Activated CD4-positive, alpha-beta T cell treated with anti-CD3 and anti-CD28 coated beads, Interleukin-2, Interleukin-4, amounts not matched to agents 100 ng/mL and 50 ng/mL, durations not matched to agents 16 hours and 8 hours (primary cell): ENCODE results near the gene UBA52.
"Not testable (repeated sequence)": the region's sequence is repeated elsewhere in the genome, so short reads cannot be mapped to it uniquely, and the experiment has no call there.

Source experiments
- DNase-seq: peaks from one replicate; pipeline ENCODE4 v3.0.0-alpha.2; 2020; ENCODE audit warnings: low spot score

UBA52 gene

DNA sequence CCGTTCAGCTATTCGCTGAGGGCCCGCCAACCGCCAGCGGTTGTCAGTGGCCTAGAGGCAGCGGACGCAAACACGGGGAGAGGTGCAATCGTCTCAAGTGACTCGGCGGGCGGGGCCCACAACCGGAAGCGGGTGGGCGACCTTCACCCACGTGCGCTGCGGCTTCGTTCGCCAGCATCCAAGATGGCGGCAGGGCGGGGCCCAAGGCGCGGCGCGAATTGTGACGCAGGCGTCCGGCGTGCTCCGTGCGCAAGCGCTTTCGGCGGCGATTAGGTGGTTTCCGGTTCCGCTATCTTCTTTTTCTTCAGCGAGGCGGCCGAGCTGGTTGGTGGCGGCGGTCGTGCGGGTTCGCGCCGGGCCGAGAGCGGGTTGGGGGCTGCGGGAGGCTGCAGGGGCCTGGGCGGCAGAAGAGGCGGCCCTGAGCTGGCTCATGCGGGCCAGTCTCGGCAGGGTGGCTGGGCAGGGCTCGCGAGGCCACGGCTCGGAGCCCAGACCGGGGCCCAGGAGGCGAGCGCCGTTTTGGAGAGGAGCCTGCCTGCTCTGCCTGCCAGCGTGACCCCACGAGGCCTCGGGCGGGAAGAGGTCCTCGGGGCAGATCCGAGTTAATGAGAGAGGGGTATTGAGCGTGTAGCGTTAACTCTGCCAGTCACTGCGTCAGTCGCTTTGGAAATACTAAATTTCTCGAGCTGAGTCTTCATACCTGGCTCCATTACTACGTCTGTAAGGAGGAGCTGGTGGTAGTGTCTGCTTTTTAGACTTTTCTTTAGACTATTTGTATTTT, at the start of gene UBA52:
UBA52 (plus strand) TSS at position 294 of the 781 bp plus-strand sequence. CDS start 1,444 bp downstream, outside the sequence.
- DNase-seq = peak; percentile 99

GRCh38 chr19:18522124-18522861, 49.4 kb upstream of the UBA52 start:
- DNase-seq = peak; percentile 100

- DNase-seq = not testable (repeated sequence)
Observed at GRCh38 chr19:18522862-18523440, 48.7 kb upstream of the UBA52 start.

DNA sequence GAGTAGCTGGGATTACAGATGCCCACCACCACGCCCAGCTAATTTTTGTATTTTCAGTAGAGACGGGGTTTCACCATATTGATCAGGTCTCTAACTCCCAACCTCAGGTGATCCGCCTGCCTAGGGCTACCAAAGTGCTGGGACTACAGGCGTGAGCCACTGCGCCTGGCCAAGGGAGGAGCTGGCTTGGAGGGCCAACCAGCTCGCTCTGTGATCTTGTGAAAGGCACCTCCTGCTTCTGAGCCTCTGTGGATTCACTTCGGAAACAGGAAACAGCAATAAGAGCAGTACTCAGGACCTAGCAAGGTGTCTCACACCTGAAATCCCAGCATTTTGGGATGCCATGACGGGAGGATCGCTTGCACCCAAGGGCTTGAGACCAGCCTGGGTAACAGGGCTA, 47.8 kb upstream of the UBA52 start:
- no peak for DNase-seq

- DNase-seq = no peak
Observed at GRCh38 chr19:18526316-18526715, 45.3 kb upstream of the UBA52 start.

- DNase-seq = no peak
Observed at GRCh38 chr19:18529782-18530181, 41.9 kb upstream of the UBA52 start.

- no peak for DNase-seq
Observed at GRCh38 chr19:18531485-18531884, 40.2 kb upstream of the UBA52 start.

DNA sequence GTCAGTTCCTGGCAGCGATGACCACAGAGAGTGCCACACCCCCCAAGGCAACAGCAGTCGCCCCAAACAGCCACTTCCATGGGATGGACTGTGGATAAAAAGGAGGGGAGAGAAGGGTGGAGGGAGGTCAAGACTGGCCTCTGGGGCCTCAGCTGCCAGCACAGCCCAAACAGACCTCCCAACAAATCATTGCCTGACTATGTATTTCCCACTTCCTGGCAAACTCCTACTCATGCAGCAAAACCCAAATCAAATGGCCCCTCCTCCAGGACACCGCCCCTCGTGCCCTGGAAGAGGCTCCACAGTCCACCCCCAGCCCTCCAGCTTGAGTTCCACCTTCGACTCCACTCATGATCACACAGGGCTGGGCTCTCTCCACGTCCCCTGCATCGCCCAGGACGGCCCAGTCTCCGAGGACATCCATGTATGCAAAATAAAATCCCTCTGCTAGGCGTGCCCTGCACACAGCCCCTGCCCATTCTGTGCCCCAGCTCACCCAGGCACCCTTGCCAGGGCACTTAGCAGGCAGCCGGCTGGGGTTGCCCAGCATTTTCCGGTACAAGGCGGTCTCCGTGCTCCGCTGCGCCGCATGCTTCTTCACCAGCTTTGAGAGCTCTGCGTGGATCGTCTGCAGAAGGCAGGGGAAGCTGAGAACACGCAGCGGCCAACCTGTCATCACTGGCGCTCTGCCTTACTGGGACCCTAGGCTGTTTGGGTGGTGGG, 39.3 kb upstream of the UBA52 start:
- DNase-seq = no peak

DNA sequence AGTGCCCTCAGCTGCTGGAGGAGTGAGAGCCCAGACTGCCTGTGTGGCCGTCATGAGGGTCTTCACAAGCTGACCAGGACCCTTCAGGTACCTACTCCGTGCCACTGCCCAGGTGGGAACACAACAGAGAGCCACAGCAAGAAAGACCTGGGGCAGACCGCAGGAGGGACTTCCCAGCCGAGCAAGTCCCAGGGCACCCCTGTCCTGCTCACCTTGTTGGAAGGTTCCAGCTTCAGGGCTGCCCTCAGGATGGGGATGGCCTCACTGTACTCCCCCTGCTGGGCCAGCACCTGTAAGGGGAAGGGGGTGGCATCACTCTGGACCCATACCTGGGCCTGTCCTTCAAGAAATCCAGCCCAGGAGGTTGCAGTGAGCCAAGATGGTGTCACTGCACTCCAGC, 38.6 kb upstream of the UBA52 start:
- no peak for DNase-seq

DNA sequence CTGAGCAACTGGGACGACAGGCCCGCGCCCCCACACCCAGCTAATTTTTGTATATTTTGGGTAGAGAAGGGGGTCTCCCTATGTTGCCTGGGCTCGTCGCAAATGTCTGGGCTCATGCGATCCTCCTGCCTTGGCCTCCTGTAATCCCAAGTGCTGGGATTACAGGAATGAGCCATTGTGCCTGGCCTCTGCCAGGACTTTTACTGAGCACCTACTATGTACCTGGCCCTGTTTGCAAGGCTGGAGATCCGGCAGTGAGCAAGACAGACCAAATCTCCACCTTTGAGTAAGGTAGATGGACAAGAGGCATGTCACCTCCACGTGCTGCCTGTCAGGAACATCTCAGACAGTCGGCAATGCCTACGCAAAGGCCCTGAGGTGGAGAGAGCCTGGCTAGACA, 35.2 kb upstream of the UBA52 start:
- no peak for DNase-seq

DNA sequence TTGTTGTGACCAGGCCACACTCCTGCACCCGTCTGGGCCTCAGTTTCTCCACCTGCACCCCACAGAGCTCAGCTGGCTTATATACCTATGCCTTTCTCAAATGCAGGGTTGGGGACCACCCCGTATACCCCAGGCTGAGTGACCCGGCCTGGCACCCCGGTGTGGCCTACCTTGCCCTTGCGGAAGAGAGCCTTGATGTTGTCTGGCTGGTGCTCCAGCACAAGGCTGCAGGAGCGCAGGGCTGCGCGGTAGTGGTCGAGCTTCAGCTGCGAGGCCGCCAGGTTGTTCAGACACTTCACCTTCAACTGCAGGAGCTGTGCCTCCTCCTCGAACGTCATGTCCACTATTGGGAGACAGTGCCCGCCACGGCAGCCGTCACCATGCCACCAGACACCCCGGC, 34.2 kb upstream of the UBA52 start:
- no peak for DNase-seq

DNA sequence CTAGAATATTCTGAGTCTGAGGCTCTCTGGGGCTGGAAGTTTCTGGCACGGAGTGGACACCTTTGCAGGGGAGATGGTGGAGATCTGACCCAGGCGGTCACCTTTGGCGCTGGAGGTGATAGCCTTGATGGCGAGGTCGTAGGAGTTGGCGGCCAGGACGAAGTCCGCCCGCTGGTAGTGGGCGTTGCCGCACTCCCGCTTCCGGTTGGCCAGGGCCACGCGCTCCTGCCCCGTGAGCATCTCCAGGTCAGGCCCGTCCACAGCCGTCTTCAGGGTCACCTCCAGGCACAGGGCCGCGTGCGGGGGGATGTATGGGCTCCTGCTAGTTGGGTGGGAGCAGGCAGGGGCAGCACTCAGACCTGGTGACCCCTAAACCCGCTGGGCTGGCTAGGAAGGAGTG, 33.5 kb upstream of the UBA52 start:
- no peak for DNase-seq

- no peak for DNase-seq
Observed at GRCh38 chr19:18539372-18539771, 32.3 kb upstream of the UBA52 start.

DNA sequence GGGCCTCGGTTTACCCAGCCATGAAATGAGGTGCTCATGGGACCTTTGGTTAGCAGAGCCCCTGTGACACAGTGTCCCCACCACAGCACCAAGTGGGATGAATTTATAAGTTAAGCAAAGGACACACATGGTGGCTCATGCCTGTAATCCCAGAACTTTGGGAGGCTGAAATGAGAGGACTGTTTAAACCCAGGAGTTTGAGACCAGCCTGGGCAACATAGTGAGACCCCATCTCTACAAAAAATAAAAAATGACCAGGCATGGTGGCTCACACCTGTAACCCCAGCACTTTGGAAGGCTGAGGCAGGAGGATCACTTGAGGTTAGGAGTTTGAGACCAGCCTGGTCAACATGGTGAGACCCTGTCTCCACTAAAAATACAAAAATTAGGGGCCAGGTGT, 31.5 kb upstream of the UBA52 start:
- not testable (repeated sequence) for DNase-seq

DNA sequence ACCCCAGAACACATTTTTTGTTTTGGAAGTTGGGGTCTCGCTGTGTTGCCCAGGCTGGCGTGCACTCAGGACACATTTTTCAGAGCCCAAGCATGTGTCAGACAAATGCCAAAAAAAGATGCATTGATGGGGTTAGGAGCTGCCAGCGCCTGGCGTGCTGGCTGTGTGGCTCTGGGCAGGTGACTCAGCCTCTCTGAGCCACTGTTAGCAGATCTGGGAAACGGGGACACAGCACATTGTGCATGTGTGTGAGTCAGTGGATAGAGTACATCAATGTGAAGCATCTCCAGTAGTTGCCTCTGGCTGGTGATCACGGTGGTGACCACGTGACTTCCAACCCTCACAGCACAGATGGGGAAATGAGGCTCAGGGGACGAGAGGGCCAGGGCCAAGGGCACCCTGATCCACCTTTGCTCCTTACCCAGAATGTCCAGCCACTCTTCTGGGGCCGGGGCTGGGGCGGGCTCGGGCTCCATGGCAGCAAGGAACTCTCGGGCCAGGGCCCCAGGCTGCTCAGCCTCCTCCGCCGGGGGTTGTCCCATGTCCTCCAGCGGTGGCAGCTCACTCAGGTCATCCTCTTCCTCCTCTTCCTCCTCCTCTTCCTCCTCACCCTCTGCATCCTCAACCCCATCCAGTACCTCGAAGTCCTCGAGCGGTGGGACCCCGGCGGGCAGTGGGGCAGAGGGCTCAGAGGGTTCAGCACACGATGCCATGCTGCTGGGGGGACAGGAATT, 30.2 kb upstream of the UBA52 start:
- DNase-seq = no peak

DNA sequence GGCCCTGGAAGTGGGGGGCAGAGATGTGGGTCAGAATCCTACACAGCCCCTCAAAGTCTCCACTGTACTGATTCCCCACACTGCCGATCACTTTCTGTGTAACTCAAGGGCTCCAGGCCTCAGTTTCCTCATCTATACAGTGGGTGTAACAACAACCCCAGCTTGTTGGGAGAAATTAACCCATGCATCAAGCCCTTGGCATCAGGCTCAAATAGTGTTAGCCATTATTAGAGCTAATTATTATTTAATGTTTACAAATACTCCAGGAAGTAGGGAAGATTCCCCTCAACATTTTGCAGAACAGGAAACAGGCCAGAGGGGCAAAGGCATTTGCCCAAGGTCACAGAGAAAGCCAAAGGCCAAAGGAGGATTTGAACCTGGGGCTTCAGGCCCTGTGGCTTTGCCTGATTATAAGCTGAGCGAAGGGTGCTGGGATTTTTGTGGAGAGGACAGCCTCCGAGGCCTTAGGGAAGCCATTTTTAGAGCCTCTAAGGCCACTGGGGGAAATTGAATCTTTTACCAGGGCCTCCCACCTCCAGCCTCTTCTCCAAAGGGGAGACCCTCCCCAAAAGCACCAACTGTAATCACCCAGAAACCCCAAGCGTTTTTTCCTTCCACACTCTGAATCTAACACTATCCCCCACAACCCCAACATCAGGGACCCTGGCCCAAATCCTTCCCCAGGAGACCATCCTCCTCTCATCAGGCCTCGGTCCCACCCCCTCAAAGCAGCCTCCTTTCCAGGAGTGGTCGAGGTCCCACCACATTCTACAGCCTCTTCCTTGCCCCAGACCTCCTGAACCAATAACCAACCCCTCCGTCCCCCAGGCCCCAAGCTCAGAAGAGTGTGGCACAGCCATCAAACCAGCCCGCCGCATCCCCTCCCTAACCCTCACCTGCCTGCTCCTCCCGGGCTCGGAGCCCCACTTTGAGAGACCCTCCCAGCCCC, 29.4 kb upstream of the UBA52 start:
- no peak for DNase-seq

GRCh38 chr19:18542941-18543813, 28.5 kb upstream of the UBA52 start, which contains the start of gene FKBP8:
TSS of gene FKBP8 (minus strand) at chr19:18543573. CDS start at chr19:18541970, 1,603 bp downstream.
- peak; percentile 95 for DNase-seq

- DNase-seq = peak; percentile 90
Observed at GRCh38 chr19:18543814-18544475, 27.7 kb upstream of the UBA52 start.

GRCh38 chr19:18551631-18552030, 20.0 kb upstream of the UBA52 start:
- no peak for DNase-seq
